Testis (tissue), 3 donors: ENCODE measurements around the gene MRPS33. TPM values are rescaled to one million over a fixed set of nuclear protein-coding genes. Genes with fewer than 3 reads are reported as not detected.

Source experiments
- DNase-seq: peaks from one replicate; pipeline ENCODE4 v3.0.0-alpha.2; 2019
- H3K27ac ChIP-seq, 2 donors: fragments of 200-600 bp; sonication (generic); one replicate each; pipeline ENCODE4 v1.5.1; 2019
- H3K27me3 ChIP-seq: fragments of 200-600 bp; sonication (generic); one replicate; pipeline ENCODE4 v1.5.1; 2019
- H3K36me3 ChIP-seq: fragments of 200-600 bp; sonication (generic); one replicate; pipeline ENCODE4 v1.5.1; 2017; ENCODE audit warnings: low read depth; ENCODE audit errors: missing control alignments
- H3K4me1 ChIP-seq: fragments of 200-600 bp; sonication (generic); one replicate; pipeline ENCODE4 v1.5.1; 2019
- H3K4me3 ChIP-seq, 2 donors: fragments of 200-600 bp; sonication (generic); one replicate each; pipeline ENCODE4 v1.5.1; 2017 to 2019
- H3K9me3 ChIP-seq: fragments of 200-600 bp; sonication (generic); one replicate; pipeline ENCODE4 v1.5.1; 2017
- CTCF ChIP-seq, 3 experiments: fragments of 450-650 bp in 2 of 3; fragments of 200-600 bp in 1 of 3; sonication (generic) in 1 of 3; IDR thresholded peaks; one replicate each; pipeline ENCODE4 v1.5.1; 2016 to 2019; ENCODE audit warnings: antibody characterized with exemption in 3 of 3, mild to moderate bottlenecking in 2 of 3, moderate library complexity in 1 of 3
- POLR2A ChIP-seq: fragments of 450-650 bp; IDR thresholded peaks from one replicate; pipeline ENCODE4 v1.6.1; 2017; ENCODE audit warnings: antibody characterized with exemption, mild to moderate bottlenecking, moderate library complexity
- WGBS, 2 donors: methylation state at CpG; one replicate each; pipeline ENCODE4 v1.1.5; 2018; 5-methylcytosine and 5-hydroxymethylcytosine counted together
- intact Hi-C: fragments of 100-400 bp; cut with DNase I; formaldehyde crosslinking; loops from one replicate; pipeline ENCODE4 v1.15.1; 2023; ENCODE audit warnings: low total_unique reads
- polyA plus RNA-seq: library from polyadenylated mRNA; stranded (reverse); fragments of 350-450 nt; fragmentation: Illumina TruSeq; extraction: RNeasy Lipid Tissue Mini Kit (QIAGEN cat#74804); gene quantifications from one replicate; pipeline ENCODE4 v1.2.3, GENCODE V29; 2014; ENCODE audit warnings: low read depth, low replicate concordance; ENCODE audit not compliant: insufficient read depth
- total RNA-seq, 2 donors: library from RNA; depleted of rRNA; stranded (reverse); fragments of >200 nt; gene quantifications; one replicate each; pipeline ENCODE4 v1.2.3, GENCODE V29; 2016

MRPS33 gene
- total and polyA plus RNA-seq, 3 donors from 2014 or later: 28.8 to 114 (median 31.9) TPM

DNA sequence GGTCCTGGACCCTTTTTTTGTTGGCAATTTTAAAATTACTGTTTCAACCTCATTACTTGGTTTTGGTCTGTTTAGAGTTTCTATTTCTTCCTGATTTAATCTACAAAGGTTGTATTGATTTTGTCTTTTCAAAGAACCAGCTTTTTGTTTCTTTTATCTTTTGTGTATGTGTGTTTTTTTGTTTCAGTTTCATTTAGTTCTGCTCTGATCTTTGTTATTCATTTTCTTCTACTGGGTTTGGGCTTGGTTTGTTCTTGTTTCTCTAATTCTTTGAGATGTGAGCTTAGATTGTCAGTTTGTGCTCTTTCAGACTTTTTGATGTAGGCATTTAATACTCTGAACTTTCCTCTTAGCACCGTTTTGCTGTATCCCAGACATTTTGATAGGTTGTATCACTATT is 8.5 kb upstream of the MRPS33 start:
- no peaks in the 10 kb centered on the region for H3K9me3 ChIP-seq
- WGBS, 2 donors: 58 to 67% methylated on average over 1 of the region's 1 CpG
- no peaks in the 10 kb centered on the region for H3K27me3 ChIP-seq
- intact Hi-C loops: no loop called here
- no peaks in the 10 kb centered on the region for H3K4me1 ChIP-seq
- H3K27ac ChIP-seq: no peak overlapping the region
- TF ChIP-seq POLR2A (no peak), CTCF (IDR thresholded peaks at IDR 0.05) (no peak)
- DNase-seq: no peak
- H3K36me3 ChIP-seq: no peaks in the 10 kb centered on the region
- H3K4me3 ChIP-seq: no peak overlapping the region

- H3K4me1 ChIP-seq: peaks cover 6% of the 10 kb centered on the region
- intact Hi-C loops: loop anchor here (10.0 kb wide), 1 partner anchor 203 kb away; no protein-coding TSS in a partner anchor
- H3K4me3 ChIP-seq: no peak overlapping the region
- no peak overlapping the region for H3K27ac ChIP-seq
- no peaks in the 10 kb centered on the region for H3K27me3 ChIP-seq
- no peaks in the 10 kb centered on the region for H3K36me3 ChIP-seq
- TF ChIP-seq POLR2A (no peak), CTCF (IDR thresholded peaks at IDR 0.05) (no peak)
- DNase-seq: no peak
- WGBS, 2 donors: 87 to 92% methylated on average over 3 of the region's 3 CpGs
- H3K9me3 ChIP-seq: no peaks in the 10 kb centered on the region
Observed at GRCh38 chr7:141017555-141017954, 2.8 kb upstream of the MRPS33 start.

GRCh38 chr7:141016349-141016748 is 1.6 kb upstream of the MRPS33 start:
- TF ChIP-seq POLR2A (no peak), CTCF (IDR thresholded peaks at IDR 0.05) (no peak)

GRCh38 chr7:141014125-141014523 is 628 bp downstream of the MRPS33 start:
- Histone ChIP-seq H3K9me3 (no peaks in the 10 kb centered on the region), H3K4me1 (peaks cover 6% of the 10 kb centered on the region), H3K27ac (peak overlapping the region; percentile 83 to 86), H3K36me3 (no peaks in the 10 kb centered on the region), H3K27me3 (no peaks in the 10 kb centered on the region), H3K4me3 (peak overlapping the region; percentile 55 to 67)
- WGBS, 2 donors: 1% methylated on average over 14 of the region's 14 CpGs
- no peak for DNase-seq
- intact Hi-C loops: loop anchor here (10.0 kb wide), 1 partner anchor 199 kb away; no protein-coding TSS in a partner anchor
- no peak for TF ChIP-seq POLR2A
- no peak for TF ChIP-seq CTCF (IDR thresholded peaks at IDR 0.05)

More at GRCh38 chr7:141016349-141016748, 1.6 kb upstream of the MRPS33 start:
- no peak overlapping the region for H3K27ac ChIP-seq
- H3K4me3 ChIP-seq: no peak overlapping the region
- intact Hi-C loops: loop anchor here (10.0 kb wide), 1 partner anchor 202 kb away; no protein-coding TSS in a partner anchor
- no peaks in the 10 kb centered on the region for H3K9me3 ChIP-seq
- peaks cover 6% of the 10 kb centered on the region for H3K4me1 ChIP-seq
- no peak for DNase-seq
- H3K27me3 ChIP-seq: no peaks in the 10 kb centered on the region
- no peaks in the 10 kb centered on the region for H3K36me3 ChIP-seq

- no peaks in the 10 kb centered on the region for H3K9me3 ChIP-seq
- H3K27me3 ChIP-seq: no peaks in the 10 kb centered on the region
- WGBS, 2 donors: 39 to 41% methylated on average over 4 of the region's 4 CpGs
- intact Hi-C loops: loop anchor here (10.0 kb wide), 1 partner anchor 199 kb away; no protein-coding TSS in a partner anchor
- TF ChIP-seq POLR2A: no peak
- no peak for TF ChIP-seq CTCF (IDR thresholded peaks at IDR 0.05)
- no peaks in the 10 kb centered on the region for H3K36me3 ChIP-seq
- no peak overlapping the region for H3K4me3 ChIP-seq
- DNase-seq: no peak
- H3K4me1 ChIP-seq: peaks cover 6% of the 10 kb centered on the region
- H3K27ac ChIP-seq: no peak overlapping the region
Observed at GRCh38 chr7:141013345-141013715, 1.4 kb downstream of the MRPS33 start.
